WTC11 (cell line): ENCODE results near the gene MYO6. TPM values are rescaled to one million over a fixed set of nuclear protein-coding genes. Genes with fewer than 3 reads are reported as not detected.
A peak's percentile ranks its signal among the peaks of the same experiment; 100 is the strongest.

ENCODE experiments used
- ATAC-seq: fragments of 200-7000 bp; cut with Tn5 transposase; 2 replicates; pipeline ENCODE4 v1.10.0; 2021; ENCODE audit warnings: mild to moderate bottlenecking, moderate library complexity
- Bru-seq: library from RNA; stranded (reverse); fragments of 400-500 nt; gene quantifications from one replicate; lab custom pipeline; 2021; lab: Mats Ljungman, UMichigan
- CTCF ChIA-PET: fragments of 300-600 bp; sonication (Branson Sonifier 250); formaldehyde crosslinking; loops from one replicate; lab custom pipeline; 2021; ENCODE audit warnings: antibody characterized with exemption; lab: Charles Lee
- POLR2A ChIA-PET: fragments of 350-600 bp; sonication (Branson Sonifier 250); formaldehyde crosslinking; loops from one replicate; lab custom pipeline; 2021; ENCODE audit warnings: antibody characterized with exemption; lab: Charles Lee
- DNase-seq: peaks from one replicate; pipeline ENCODE4 v3.0.0; 2021; ENCODE audit warnings: low spot score
- H3K27ac Mint-ChIP-seq: 2 replicates; pipeline ENCODE4 v1.8.0; 2021; ENCODE audit warnings: mixed read lengths
- H3K27me3 Mint-ChIP-seq: 2 replicates; pipeline ENCODE4 v1.8.0; 2021; ENCODE audit warnings: low read depth, mild to moderate bottlenecking, moderate library complexity, mixed read lengths
- H3K36me3 Mint-ChIP-seq: 2 replicates; pipeline ENCODE4 v1.8.0; 2021; ENCODE audit warnings: mixed read lengths
- H3K4me1 Mint-ChIP-seq: 2 replicates; pipeline ENCODE4 v1.8.0; 2022; ENCODE audit warnings: mixed read lengths
- H3K4me3 Mint-ChIP-seq: 2 replicates; pipeline ENCODE4 v1.8.0; 2021; ENCODE audit warnings: mild to moderate bottlenecking, moderate library complexity, mixed read lengths
- H3K9me3 Mint-ChIP-seq: 2 replicates; pipeline ENCODE4 v1.8.0; 2021; ENCODE audit warnings: mixed read lengths
- ATF1 ChIP-seq: sonication (generic); formaldehyde crosslinking; IDR thresholded peaks from 2 replicates; pipeline ENCODE4 v1.8.1; 2023; ENCODE audit warnings: mild to moderate bottlenecking, moderate library complexity, missing genetic modification reagents
- ATF6 ChIP-seq: sonication (generic); formaldehyde crosslinking; IDR thresholded peaks from 2 replicates; pipeline ENCODE4 v1.8.1; 2023; ENCODE audit warnings: mild to moderate bottlenecking, missing genetic modification reagents
- CREB1 ChIP-seq: sonication (generic); formaldehyde crosslinking; IDR thresholded peaks from 2 replicates; pipeline ENCODE4 v1.8.0; 2023; ENCODE audit warnings: mild to moderate bottlenecking, missing genetic modification reagents
- E2F4 ChIP-seq: sonication (generic); formaldehyde crosslinking; IDR thresholded peaks from 2 replicates; pipeline ENCODE4 v1.8.1; 2022; ENCODE audit warnings: low read depth, mild to moderate bottlenecking, moderate library complexity, missing genetic modification reagents, borderline replicate concordance
- E2F5 ChIP-seq: sonication (generic); formaldehyde crosslinking; IDR thresholded peaks from 2 replicates; pipeline ENCODE4 v1.8.1; 2022; ENCODE audit warnings: mild to moderate bottlenecking, moderate library complexity, missing genetic modification reagents
- EMX1 ChIP-seq: fragments of 250-450 bp; sonication (Bioruptor Pico); IDR thresholded peaks from 2 replicates; pipeline ENCODE4 v1.8.0; 2021; ENCODE audit warnings: mild to moderate bottlenecking
- ESRRA ChIP-seq: sonication (generic); formaldehyde crosslinking; IDR thresholded peaks from 2 replicates; pipeline ENCODE4 v1.8.1; 2022; ENCODE audit warnings: mild to moderate bottlenecking, missing genetic modification reagents, borderline replicate concordance
- FOXJ3 ChIP-seq: sonication (generic); formaldehyde crosslinking; IDR thresholded peaks from 2 replicates; pipeline ENCODE4 v1.9.0; 2021; ENCODE audit warnings: missing genetic modification reagents, mild to moderate bottlenecking, borderline replicate concordance
- GRHL2 ChIP-seq: fragments of 250-450 bp; sonication (Bioruptor Pico); IDR thresholded peaks from 2 replicates; pipeline ENCODE4 v1.8.0; 2022; ENCODE audit warnings: mild to moderate bottlenecking, moderate library complexity; ENCODE audit not compliant: insufficient replicate concordance, severe bottlenecking
- HMGA2 ChIP-seq: fragments of 250-450 bp; sonication (Bioruptor Pico); IDR thresholded peaks from 2 replicates; pipeline ENCODE4 v1.4.0; 2021; ENCODE audit warnings: mild to moderate bottlenecking, moderate library complexity
- IRF1 ChIP-seq: sonication (generic); formaldehyde crosslinking; IDR thresholded peaks from 2 replicates; pipeline ENCODE4 v1.8.0; 2023; ENCODE audit warnings: missing genetic modification reagents
- KAT7 ChIP-seq: sonication (generic); formaldehyde crosslinking; IDR thresholded peaks from 2 replicates; pipeline ENCODE4 v1.8.1; 2023; ENCODE audit warnings: missing genetic modification reagents, mild to moderate bottlenecking, borderline replicate concordance
- MAX ChIP-seq: sonication (generic); formaldehyde crosslinking; IDR thresholded peaks from 2 replicates; pipeline ENCODE4 v1.8.0; 2022; ENCODE audit warnings: mild to moderate bottlenecking, missing genetic modification reagents
- MYBL2 ChIP-seq: sonication (generic); formaldehyde crosslinking; IDR thresholded peaks from 2 replicates; pipeline ENCODE4 v1.8.1; 2023; ENCODE audit warnings: mild to moderate bottlenecking, moderate library complexity, missing genetic modification reagents
- NFATC4 ChIP-seq: fragments of 250-450 bp; sonication (Bioruptor Pico); IDR thresholded peaks from 2 replicates; pipeline ENCODE4 v1.9.0; 2021; ENCODE audit warnings: mild to moderate bottlenecking
- NFYB ChIP-seq: sonication (generic); formaldehyde crosslinking; conservative IDR thresholded peaks from 2 replicates; pipeline ENCODE4 v1.8.0; 2022; ENCODE audit warnings: low read depth, missing genetic modification reagents
- NR1H2 ChIP-seq: sonication (generic); formaldehyde crosslinking; IDR thresholded peaks from 2 replicates; pipeline ENCODE4 v1.9.0; 2021; ENCODE audit warnings: mild to moderate bottlenecking, moderate library complexity, missing genetic modification reagents
- NR2C2 ChIP-seq: sonication (generic); formaldehyde crosslinking; IDR thresholded peaks from 2 replicates; pipeline ENCODE4 v1.8.0; 2022; ENCODE audit warnings: mild to moderate bottlenecking, missing genetic modification reagents
- PREB ChIP-seq: sonication (generic); formaldehyde crosslinking; IDR thresholded peaks from 2 replicates; pipeline ENCODE4 v1.8.1; 2022; ENCODE audit warnings: mild to moderate bottlenecking, missing genetic modification reagents, moderate library complexity, borderline replicate concordance
- RELA ChIP-seq: sonication (generic); formaldehyde crosslinking; IDR thresholded peaks from 2 replicates; pipeline ENCODE4 v1.8.1; 2022; ENCODE audit warnings: missing genetic modification reagents, mild to moderate bottlenecking, borderline replicate concordance
- SP1 ChIP-seq: sonication (generic); formaldehyde crosslinking; conservative IDR thresholded peaks from 2 replicates; pipeline ENCODE4 v1.8.1; 2022; ENCODE audit warnings: missing genetic modification reagents
- TP53 ChIP-seq: sonication (generic); formaldehyde crosslinking; IDR thresholded peaks from 2 replicates; pipeline ENCODE4 v1.8.1; 2023; ENCODE audit warnings: mild to moderate bottlenecking, missing genetic modification reagents
- ZNF121 ChIP-seq: sonication (generic); formaldehyde crosslinking; IDR thresholded peaks from 2 replicates; pipeline ENCODE4 v1.8.0; 2023; ENCODE audit warnings: missing genetic modification reagents
- ZNF232 ChIP-seq: sonication (generic); formaldehyde crosslinking; IDR thresholded peaks from 2 replicates; pipeline ENCODE4 v1.8.0; 2022; ENCODE audit warnings: mild to moderate bottlenecking, missing genetic modification reagents
- ZNF423 ChIP-seq: fragments of 250-450 bp; sonication (Bioruptor Pico); IDR thresholded peaks from 2 replicates; pipeline ENCODE4 v2.1.2; 2022; ENCODE audit warnings: mild to moderate bottlenecking, moderate library complexity
- ZNF532 ChIP-seq: fragments of 250-450 bp; sonication (Bioruptor Pico); IDR thresholded peaks from 2 replicates; pipeline ENCODE4 v1.9.0; 2021; ENCODE audit warnings: mild to moderate bottlenecking, borderline replicate concordance
- long read RNA-seq, 3 experiments: library from RNA in 1 of 3; library from capped mRNA in 1 of 3; library from polyadenylated mRNA in 1 of 3; unstranded in 2 of 3; stranded (forward) in 1 of 3; transcript quantifications; one replicate each; pipeline ENCODE4 v2.0.0, GENCODE V29; 2021
- total RNA-seq: library from RNA; stranded (reverse); gene quantifications from 3 replicates; pipeline ENCODE4 v1.2.3, GENCODE V29; 2021

Gene MYO6
- total RNA-seq, result 32.6 to 40.5 TPM (median 40.5 TPM) in 3 replicates
- percentile 76 among the genes with signal in this experiment for Bru-seq, nascent RNA
- long read RNA-seq, experiment 1, full-length matches to known transcripts, result 3 of 183 reads
- long read RNA-seq, experiment 1, partial matches to known transcripts, result 34 of 183 reads
- long read RNA-seq, experiment 1, other reads (novel, unspliced or antisense), result 146 of 183 reads
- long read RNA-seq, experiment 2, full-length matches to known transcripts, result 1 of 64 reads
- long read RNA-seq, experiment 2, partial matches to known transcripts, result 34 of 64 reads
- long read RNA-seq, experiment 2, other reads (novel, unspliced or antisense), result 29 of 64 reads
- long read RNA-seq, experiment 3, partial matches to known transcripts, result 7 of 7 reads
- long read RNA-seq, experiment 3, other reads (novel, unspliced or antisense), result 0 of 7 reads

- ATAC-seq, result peak; percentile 87
- peaks cover 18% of the 10 kb centered on the region for H3K4me1 Mint-ChIP-seq
- DNase-seq, result peak; percentile 82
- POLR2A ChIA-PET, result no interaction called here
- peaks cover 9% of the 10 kb centered on the region for H3K27me3 Mint-ChIP-seq
- peak within 1 kb of the TSS; percentile 93 for H3K27ac Mint-ChIP-seq
- peak within 1 kb of the TSS; percentile 90 for H3K4me3 Mint-ChIP-seq
- no peaks in the 10 kb centered on the region for H3K9me3 Mint-ChIP-seq
- H3K36me3 Mint-ChIP-seq, result no peaks in the 10 kb centered on the region
- CTCF ChIA-PET, result no interaction called here
- TF ChIP-seq ZNF121 (CRISPR knock-in tag) (no peak), ZNF423 (CRISPR knock-in tag) (peak; percentile 100), KAT7 (CRISPR knock-in tag) (no peak; the same call in 1 of the 2 replicates), ZNF232 (CRISPR knock-in tag) (no peak), E2F5 (CRISPR knock-in tag) (peak; percentile 45; the same call in 1 of the 2 replicates), CREB1 (CRISPR knock-in tag) (0 out of 2 replicates have a peak, but pooled peaks have one; percentile 36), E2F4 (CRISPR knock-in tag) (peak; percentile 24; the same call in 1 of the 2 replicates), ATF1 (no peak), ZNF532 (CRISPR knock-in tag) (no peak), ESRRA (CRISPR knock-in tag) (no peak), MYBL2 (no peak), HMGA2 (no peak), NR1H2 (no peak), PREB (CRISPR knock-in tag) (no peak), MAX (0 out of 2 replicates have a peak, but pooled peaks have one; percentile 27), NFYB (CRISPR knock-in tag) (0 out of 2 replicates have a peak, but pooled peaks have one; percentile 30), NFATC4 (CRISPR knock-in tag) (no peak), TP53 (CRISPR knock-in tag) (no peak), NR2C2 (no peak), IRF1 (no peak), GRHL2 (CRISPR knock-in tag) (no peak), EMX1 (CRISPR knock-in tag) (no peak), ATF6 (CRISPR knock-in tag) (no peak), SP1 (CRISPR knock-in tag) (peak; percentile 62), FOXJ3 (CRISPR knock-in tag) (no peak), RELA (no peak)
Observed at GRCh38 chr6:75748743-75749538, at the start of gene MYO6. Gene MYO6 (plus strand): TSS chr6:75749239. CDS start chr6:75817548, 68,309 bp downstream.
